GM19455 (cell line): ENCODE results near the gene GREB1.
A peak's percentile ranks its signal among the peaks of the same experiment; 100 is the strongest.

Source experiments
- ATAC-seq: cut with Tn5 transposase; IDR thresholded peaks from one replicate; pipeline ENCODE4 v1.9.1; 2021; ENCODE audit not compliant: unreplicated experiment

Gene GREB1

GRCh38 chr2:11578081-11578948 lies 44.5 kb downstream of the GREB1 start:
- no peak for ATAC-seq

GRCh38 chr2:11578986-11579774 lies 45.3 kb downstream of the GREB1 start:
- ATAC-seq = no peak

- no peak for ATAC-seq
Measured at GRCh38 chr2:11579867-11580659, 46.2 kb downstream of the GREB1 start.

- ATAC-seq = no peak
Measured at GRCh38 chr2:11580697-11581096, 46.9 kb downstream of the GREB1 start.

GRCh38 chr2:11581124-11581796 lies 47.4 kb downstream of the GREB1 start:
- no peak for ATAC-seq

- no peak for ATAC-seq
Measured at GRCh38 chr2:11581797-11582611, 48.2 kb downstream of the GREB1 start.

GRCh38 chr2:11582612-11582861 lies 48.7 kb downstream of the GREB1 start:
- ATAC-seq = no peak

- no peak for ATAC-seq
Measured at GRCh38 chr2:11582862-11583752, 49.3 kb downstream of the GREB1 start.

- ATAC-seq = peak; percentile 79
Measured at GRCh38 chr2:11583840-11584524, 50.1 kb downstream of the GREB1 start.

GRCh38 chr2:11584525-11585056 lies 50.7 kb downstream of the GREB1 start:
- ATAC-seq = no peak

GRCh38 chr2:11585071-11585470 lies 51.2 kb downstream of the GREB1 start:
- no peak for ATAC-seq

- no peak for ATAC-seq
Measured at GRCh38 chr2:11588228-11589110, 54.6 kb downstream of the GREB1 start.

- no peak for ATAC-seq
Measured at GRCh38 chr2:11589316-11589940, 55.6 kb downstream of the GREB1 start.

- no peak for ATAC-seq
Measured at GRCh38 chr2:11590193-11590592, 56.3 kb downstream of the GREB1 start.

GRCh38 chr2:11591091-11591490 lies 57.2 kb downstream of the GREB1 start:
- ATAC-seq = no peak

- ATAC-seq = no peak
Measured at GRCh38 chr2:11592671-11593574, 59.1 kb downstream of the GREB1 start.
